SH-SY5Y (cell line): ENCODE results near the gene PCDHGC3.

ENCODE experiments used
- GATA2 ChIP-seq: IDR thresholded peaks from 2 replicates; pipeline ENCODE4 v1.6.1; 2011; ENCODE audit warnings: mild to moderate bottlenecking, low read depth, low read length
- GATA3 ChIP-seq: IDR thresholded peaks from 2 replicates; pipeline ENCODE4 v1.6.1; 2011; ENCODE audit warnings: low read depth, mild to moderate bottlenecking, low read length, moderate library complexity

DNA sequence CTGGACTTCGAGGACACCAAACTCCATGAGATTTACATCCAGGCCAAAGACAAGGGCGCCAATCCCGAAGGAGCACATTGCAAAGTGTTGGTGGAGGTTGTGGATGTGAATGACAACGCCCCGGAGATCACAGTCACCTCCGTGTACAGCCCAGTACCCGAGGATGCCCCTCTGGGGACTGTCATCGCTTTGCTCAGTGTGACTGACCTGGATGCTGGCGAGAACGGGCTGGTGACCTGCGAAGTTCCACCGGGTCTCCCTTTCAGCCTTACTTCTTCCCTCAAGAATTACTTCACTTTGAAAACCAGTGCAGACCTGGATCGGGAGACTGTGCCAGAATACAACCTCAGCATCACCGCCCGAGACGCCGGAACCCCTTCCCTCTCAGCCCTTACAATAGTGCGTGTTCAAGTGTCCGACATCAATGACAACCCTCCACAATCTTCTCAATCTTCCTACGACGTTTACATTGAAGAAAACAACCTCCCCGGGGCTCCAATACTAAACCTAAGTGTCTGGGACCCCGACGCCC, 1.3 kb downstream of the PCDHGC3 start:
- TF ChIP-seq GATA3 (no peak), GATA2 (no peak)
